Caco-2 (cell line): ENCODE results near the gene HMCN2. TPM values are rescaled to one million over a fixed set of nuclear protein-coding genes. Genes with fewer than 3 reads are reported as not detected.

Source experiments
- BruUV-seq: library from RNA; stranded (reverse); fragments of 400-500 nt; replicated peaks from 2 replicates; lab custom pipeline; 2021; lab: Mats Ljungman, UMichigan
- CTCF ChIA-PET: fragments of 300-600 bp; sonication (Branson Sonifier 250); formaldehyde crosslinking; loops from one replicate; lab custom pipeline; 2022; ENCODE audit warnings: antibody characterized with exemption; lab: Charles Lee
- POLR2A ChIA-PET: fragments of 300-600 bp; sonication (Branson Sonifier 250); formaldehyde crosslinking; loops from one replicate; lab custom pipeline; 2022; ENCODE audit warnings: antibody characterized with exemption; lab: Charles Lee
- DNase-seq, 2 experiments: peaks; one replicate each; pipeline versions ENCODE4 v3.0.0 to v3.0.0-alpha.2; 2020 to 2022
- H3K27me3 ChIP-seq: replicated peaks from 2 replicates; pipeline ENCODE4 v1.6.0; 2011; ENCODE audit warnings: low read length; ENCODE audit not compliant: control insufficient read depth, insufficient read depth
- H3K36me3 ChIP-seq: 2 replicates; pipeline ENCODE4 v1.5.1; 2011; ENCODE audit warnings: low read length; ENCODE audit not compliant: control insufficient read depth, insufficient read depth
- H3K4me1 ChIP-seq: fragments of 250-450 bp; sonication (Bioruptor Pico); 2 replicates; pipeline ENCODE4 v1.5.1; 2020; ENCODE audit warnings: mild to moderate bottlenecking
- H3K4me3 ChIP-seq: 2 replicates; pipeline ENCODE4 v1.5.1; 2011; ENCODE audit warnings: low read depth, mild to moderate bottlenecking, control low read depth, low read length
- H3K9me3 ChIP-seq: fragments of 250-450 bp; sonication (Bioruptor Pico); 2 replicates; pipeline ENCODE4 v1.5.1; 2020; ENCODE audit warnings: mild to moderate bottlenecking, moderate library complexity
- H3K27ac Mint-ChIP-seq: one replicate; pipeline ENCODE4 v1.8.0; 2022; ENCODE audit warnings: mixed read lengths; ENCODE audit not compliant: unreplicated experiment
- H3K27me3 Mint-ChIP-seq: one replicate; pipeline ENCODE4 v1.8.0; 2022; ENCODE audit warnings: mixed read lengths; ENCODE audit not compliant: insufficient read depth, unreplicated experiment
- H3K36me3 Mint-ChIP-seq: one replicate; pipeline ENCODE4 v1.8.0; 2022; ENCODE audit warnings: mild to moderate bottlenecking, mixed read lengths; ENCODE audit not compliant: insufficient read depth, unreplicated experiment
- H3K4me1 Mint-ChIP-seq: one replicate; pipeline ENCODE4 v1.8.0; 2022; ENCODE audit warnings: low read depth, mixed read lengths; ENCODE audit not compliant: unreplicated experiment
- H3K4me3 Mint-ChIP-seq: one replicate; pipeline ENCODE4 v1.8.0; 2022; ENCODE audit warnings: mild to moderate bottlenecking, moderate library complexity, mixed read lengths; ENCODE audit not compliant: unreplicated experiment
- H3K9me3 Mint-ChIP-seq: one replicate; pipeline ENCODE4 v1.8.0; 2022; ENCODE audit warnings: mixed read lengths; ENCODE audit not compliant: unreplicated experiment
- CTCF ChIP-seq, 2 experiments: fragments of 200-600 bp in 1 of 2; IDR thresholded peaks; 1 replicate in 1 of 2; 2 replicates in 1 of 2; pipeline versions ENCODE4 v1.5.1 to v1.8.0; 2011 to 2022; ENCODE audit warnings: antibody characterized with exemption in 1 of 2, control low read depth in 1 of 2, inconsistent platforms in 1 of 2, low read depth in 1 of 2, low read length in 1 of 2, mild to moderate bottlenecking in 1 of 2, moderate library complexity in 1 of 2; ENCODE audit not compliant: insufficient read depth in 1 of 2, severe bottlenecking in 1 of 2, unreplicated experiment in 1 of 2
- intact Hi-C: fragments of 100-400 bp; cut with micrococcal nuclease; formaldehyde crosslinking; loops from one replicate; pipeline ENCODE4 v1.10.0; 2022; ENCODE audit not compliant: unreplicated experiment
- total RNA-seq: library from RNA; stranded (reverse); gene quantifications from 2 replicates; pipeline ENCODE4 v1.2.3, GENCODE V29; 2022

HMCN2 gene
- total RNA-seq, 1 experiment from 2014 or later, result 0.41 TPM

DNA sequence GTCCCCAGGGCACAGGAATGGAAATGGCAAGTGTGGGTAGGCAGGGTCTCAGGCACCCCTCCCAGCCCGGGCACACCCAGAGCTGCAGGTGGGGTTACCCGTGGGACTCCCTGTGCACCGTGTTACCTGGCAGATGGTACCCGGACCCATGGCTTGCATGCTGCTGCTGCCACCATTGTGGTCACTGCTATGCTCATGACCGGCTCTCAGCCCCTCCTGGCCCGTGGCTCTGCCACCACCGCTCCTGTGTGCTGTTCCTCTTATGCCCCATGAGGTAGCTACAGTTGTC is 21.7 kb upstream of the HMCN2 start:
- ChIA-PET CTCF (no interaction called here), POLR2A (no interaction called here)
- Mint-ChIP-seq H3K27me3 (no peaks in the 10 kb centered on the region), H3K36me3 (no peaks in the 10 kb centered on the region), H3K27ac (no peak overlapping the region), H3K4me3 (no peak overlapping the region), H3K9me3 (no peaks in the 10 kb centered on the region), H3K4me1 (no peaks in the 10 kb centered on the region)
- BruUV-seq, result no TSS peak
- H3K4me1 ChIP-seq, result no peaks in the 10 kb centered on the region; the same call in 1 of the 2 replicates
- no peak for TF ChIP-seq CTCF (IDR thresholded peaks at IDR 0.05; ENCODE audit: insufficient read depth in 1 of 2, low read depth in 1 of 2, low read length in 1 of 2, severe bottlenecking in 1 of 2, unreplicated experiment in 1 of 2)
- intact Hi-C loops, result loop anchor here (10.0 kb wide), 1 partner anchor 359 kb away; no protein-coding TSS in a partner anchor
- H3K36me3 ChIP-seq, result no peaks in the 10 kb centered on the region
- H3K4me3 ChIP-seq, result no peak overlapping the region
- DNase-seq, result no peak
- H3K9me3 ChIP-seq, result no peaks in the 10 kb centered on the region
- no peaks in the 10 kb centered on the region for H3K27me3 ChIP-seq

DNA sequence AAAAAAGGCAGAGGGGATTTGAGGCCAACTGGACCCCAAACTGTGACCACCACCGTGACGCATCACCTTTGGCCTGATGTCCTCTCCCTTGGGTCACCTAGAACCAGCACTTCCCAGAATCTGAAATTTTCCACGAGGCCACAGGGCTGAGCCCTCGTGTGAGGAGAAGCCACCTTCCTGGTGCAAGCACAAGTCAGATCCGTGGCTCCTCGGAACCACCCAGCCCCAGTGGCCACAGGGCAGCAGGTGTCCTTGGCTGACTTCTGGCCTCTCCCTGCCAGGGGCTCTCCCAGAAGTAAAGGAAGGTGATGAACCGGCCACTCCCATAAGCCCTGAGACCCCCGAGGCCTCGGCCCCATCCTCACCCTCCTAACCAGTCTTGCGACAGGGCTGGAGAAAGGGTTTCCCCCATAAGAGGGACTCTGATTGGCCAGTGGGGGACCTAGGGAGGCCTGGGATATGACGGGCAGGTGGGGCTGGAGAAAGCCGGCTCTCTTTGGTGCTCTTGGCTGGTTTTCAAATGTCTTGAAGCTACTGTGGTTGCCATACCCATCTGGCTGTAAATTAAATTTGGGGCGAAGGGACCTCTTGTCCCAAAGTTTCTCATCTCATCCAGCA is 20.9 kb upstream of the HMCN2 start:
- DNase-seq, result peak in 1 of 2 experiments; percentile 32
- no peak for TF ChIP-seq CTCF (IDR thresholded peaks at IDR 0.05; ENCODE audit: insufficient read depth in 1 of 2, low read depth in 1 of 2, low read length in 1 of 2, severe bottlenecking in 1 of 2, unreplicated experiment in 1 of 2)
- no peak overlapping the region for H3K27ac Mint-ChIP-seq
- no peaks in the 10 kb centered on the region for H3K36me3 ChIP-seq
- no peaks in the 10 kb centered on the region for H3K9me3 ChIP-seq
- no peaks in the 10 kb centered on the region; the same call in 1 of the 2 replicates for H3K4me1 ChIP-seq
- ChIA-PET POLR2A (no interaction called here), CTCF (no interaction called here)
- no peak overlapping the region for H3K4me3 Mint-ChIP-seq
- H3K4me3 ChIP-seq, result no peak overlapping the region
- BruUV-seq, result no TSS peak
- no peaks in the 10 kb centered on the region for H3K4me1 Mint-ChIP-seq
- intact Hi-C loops, result loop anchor here (10.0 kb wide), 1 partner anchor 360 kb away; no protein-coding TSS in a partner anchor
- no peaks in the 10 kb centered on the region for H3K27me3 Mint-ChIP-seq
- H3K9me3 Mint-ChIP-seq, result no peaks in the 10 kb centered on the region
- no peaks in the 10 kb centered on the region for H3K36me3 Mint-ChIP-seq
- no peaks in the 10 kb centered on the region for H3K27me3 ChIP-seq

DNA sequence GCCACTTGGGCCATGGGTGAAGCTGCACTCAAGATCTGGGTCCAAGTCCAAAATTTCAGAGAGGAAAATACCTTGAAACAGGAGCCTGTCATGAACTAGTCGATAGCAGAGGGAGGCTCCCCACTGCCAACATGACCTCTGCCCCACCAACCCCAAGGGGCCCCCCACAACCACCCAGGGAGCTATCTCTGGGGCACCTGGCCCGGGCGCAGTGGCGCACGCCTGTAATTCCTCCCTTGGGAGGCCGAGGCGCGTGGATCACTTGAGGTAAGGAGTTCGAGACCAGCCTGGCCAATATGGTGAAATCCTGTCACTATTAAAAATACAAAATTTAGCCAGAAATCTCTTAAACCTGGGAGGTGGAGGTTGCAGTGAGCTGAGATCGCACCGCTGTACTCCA is 20.1 kb upstream of the HMCN2 start:
- H3K36me3 ChIP-seq, result no peaks in the 10 kb centered on the region
- CTCF ChIA-PET, result interaction anchor here (1.0 kb wide), 1 partner anchor 9 kb away, joined by 4 read pairs; no protein-coding TSS in a partner anchor
- Mint-ChIP-seq H3K27me3 (no peaks in the 10 kb centered on the region), H3K4me3 (no peak overlapping the region), H3K27ac (no peak overlapping the region), H3K4me1 (no peaks in the 10 kb centered on the region), H3K9me3 (no peaks in the 10 kb centered on the region), H3K36me3 (no peaks in the 10 kb centered on the region)
- no peak overlapping the region for H3K4me3 ChIP-seq
- no peaks in the 10 kb centered on the region for H3K9me3 ChIP-seq
- intact Hi-C loops, result loop anchor here (10.0 kb wide), 1 partner anchor 361 kb away; no protein-coding TSS in a partner anchor
- POLR2A ChIA-PET, result no interaction called here
- no peaks in the 10 kb centered on the region for H3K27me3 ChIP-seq
- TF ChIP-seq CTCF (IDR thresholded peaks at IDR 0.05; ENCODE audit: insufficient read depth in 1 of 2, low read depth in 1 of 2, low read length in 1 of 2, severe bottlenecking in 1 of 2, unreplicated experiment in 1 of 2), result no peak
- DNase-seq, result peak in 1 of 2 experiments; percentile 9
- H3K4me1 ChIP-seq, result no peaks in the 10 kb centered on the region; the same call in 1 of the 2 replicates
- BruUV-seq, result no TSS peak
